OCI-LY7 (cell line): ENCODE data around the gene WDR38. TPM values are rescaled to one million over a fixed set of nuclear protein-coding genes. Genes with fewer than 3 reads are reported as not detected.

ENCODE experiments used
- BruUV-seq: library from RNA; stranded (reverse); fragments of 400-500 nt; replicated peaks from 2 replicates; lab custom pipeline; 2021; lab: Mats Ljungman, UMichigan
- CTCF ChIA-PET: fragments of 300-600 bp; sonication (Branson Sonifier 250); formaldehyde crosslinking; loops from one replicate; lab custom pipeline; 2022; ENCODE audit warnings: antibody characterized with exemption; ENCODE audit not compliant: unreplicated experiment; lab: Charles Lee
- POLR2A ChIA-PET: fragments of 300-600 bp; sonication (Branson Sonifier 250); formaldehyde crosslinking; loops from one replicate; lab custom pipeline; 2022; ENCODE audit warnings: antibody characterized with exemption; lab: Charles Lee
- DNase-seq: peaks from one replicate; pipeline ENCODE4 v3.0.0-alpha.2; 2015; ENCODE audit warnings: low spot score
- H2AFZ ChIP-seq: fragments of 200-600 bp; sonication (generic), shearing (Covaris generic); 2 replicates; pipeline ENCODE4 v1.6.1; 2014; ENCODE audit warnings: mild to moderate bottlenecking, antibody characterized with exemption, low read length, moderate library complexity
- H3K27ac ChIP-seq: fragments of 200-600 bp; sonication (generic); 2 replicates; pipeline ENCODE4 v1.5.1; 2014; ENCODE audit warnings: mixed run types, low read depth, mild to moderate bottlenecking, moderate library complexity, low read length, inconsistent platforms; ENCODE audit not compliant: poor library complexity, severe bottlenecking
- H3K36me3 ChIP-seq: fragments of 200-600 bp; sonication (generic); 2 replicates; pipeline ENCODE4 v1.6.1; 2014; ENCODE audit warnings: mild to moderate bottlenecking, antibody characterized with exemption, low read length, moderate library complexity, mixed read lengths; ENCODE audit not compliant: insufficient read depth
- H3K4me1 ChIP-seq: fragments of 200-600 bp; sonication (generic); 2 replicates; pipeline ENCODE4 v1.5.1; 2014; ENCODE audit warnings: mild to moderate bottlenecking, low read length; ENCODE audit not compliant: insufficient read depth, poor library complexity, severe bottlenecking
- H3K4me2 ChIP-seq: fragments of 200-600 bp; sonication (generic); 2 replicates; pipeline ENCODE4 v1.6.1; 2014; ENCODE audit warnings: mild to moderate bottlenecking, low read length
- H3K4me3 ChIP-seq: fragments of 200-600 bp; sonication (generic); 2 replicates; pipeline ENCODE4 v1.5.1; 2014; ENCODE audit warnings: mild to moderate bottlenecking, low read depth, low read length; ENCODE audit not compliant: poor library complexity, severe bottlenecking
- H3K79me2 ChIP-seq: fragments of 200-600 bp; sonication (generic); 2 replicates; pipeline ENCODE4 v1.6.1; 2016; ENCODE audit warnings: low read depth, mild to moderate bottlenecking, low read length, moderate library complexity, mixed read lengths; ENCODE audit not compliant: insufficient read depth
- H3K9me2 ChIP-seq: fragments of 200-600 bp; sonication (generic); 2 replicates; pipeline ENCODE4 v1.6.1; 2016; ENCODE audit warnings: mild to moderate bottlenecking, low read length, mixed read lengths; ENCODE audit not compliant: insufficient read depth
- H3K9me3 ChIP-seq: fragments of 200-600 bp; sonication (generic); 2 replicates; pipeline ENCODE4 v1.6.1; 2014; ENCODE audit warnings: mild to moderate bottlenecking, mixed run types, low read length, mixed read lengths
- H4K20me1 ChIP-seq: fragments of 200-600 bp; sonication (generic); 2 replicates; pipeline ENCODE4 v1.6.1; 2014; ENCODE audit warnings: mild to moderate bottlenecking, antibody characterized with exemption, low read length, moderate library complexity, mixed read lengths; ENCODE audit not compliant: insufficient read depth
- CTCF ChIP-seq: fragments of 200-600 bp; sonication (generic); conservative IDR thresholded peaks from 2 replicates; pipeline ENCODE4 v1.5.1; 2014; ENCODE audit warnings: mild to moderate bottlenecking, antibody characterized with exemption, low read length, moderate library complexity, mixed read lengths
- EZH2phosphoT487 ChIP-seq: fragments of 200-600 bp; sonication (generic); IDR thresholded peaks from 2 replicates; pipeline ENCODE4 v1.6.1; 2018; ENCODE audit warnings: low read depth, borderline replicate concordance, mild to moderate bottlenecking, mixed run types, antibody characterized with exemption, low read length, moderate library complexity, mixed read lengths
- intact Hi-C: fragments of 100-400 bp; cut with micrococcal nuclease; formaldehyde crosslinking; loops from one replicate; pipeline ENCODE4 v1.10.0; 2022; ENCODE audit not compliant: unreplicated experiment
- total RNA-seq, 2 experiments: library from RNA; depleted of rRNA in 1 of 2; stranded (reverse); fragments of >200 nt in 1 of 2; shearing (Covaris generic) in 1 of 2; gene quantifications; 2 replicates each; pipeline ENCODE4 v1.2.3, GENCODE V29; 2014 to 2022

Gene WDR38
- total RNA-seq, 2 experiments from 2014 or later, result not detected

GRCh38 chr9:124805186-124805585 is 48.1 kb upstream of the WDR38 start:
- Histone ChIP-seq H3K4me2 (no peak overlapping the region), H2AFZ (no peak overlapping the region), H3K4me1 (no peaks in the 10 kb centered on the region), H3K27ac (no peak overlapping the region), H3K9me2 (no peaks in the 10 kb centered on the region), H3K36me3 (no peaks in the 10 kb centered on the region), H4K20me1 (no peaks in the 10 kb centered on the region), H3K9me3 (no peaks in the 10 kb centered on the region), H3K4me3 (no peak overlapping the region), H3K79me2 (no peaks in the 10 kb centered on the region)
- no peak for TF ChIP-seq EZH2phosphoT487
- TF ChIP-seq CTCF, result no peak
- ChIA-PET POLR2A (no interaction called here), CTCF (no interaction called here)
- no TSS peak for BruUV-seq
- no peak for DNase-seq
- intact Hi-C loops, result no loop called here

- H3K36me3 ChIP-seq, result no peaks in the 10 kb centered on the region
- no peaks in the 10 kb centered on the region for H3K79me2 ChIP-seq
- intact Hi-C loops, result no loop called here
- H4K20me1 ChIP-seq, result no peaks in the 10 kb centered on the region
- ChIA-PET CTCF (no interaction called here), POLR2A (interaction anchor here (0.5 kb wide), 1 partner anchor 483 kb away, joined by 3 read pairs; no protein-coding TSS in a partner anchor)
- no peak for DNase-seq
- TF ChIP-seq CTCF (no peak), EZH2phosphoT487 (no peak)
- H2AFZ ChIP-seq, result no peak overlapping the region
- H3K4me2 ChIP-seq, result no peak overlapping the region
- H3K27ac ChIP-seq, result no peak overlapping the region
- no peaks in the 10 kb centered on the region for H3K9me3 ChIP-seq
- no peaks in the 10 kb centered on the region for H3K9me2 ChIP-seq
- no peak overlapping the region for H3K4me3 ChIP-seq
- H3K4me1 ChIP-seq, result no peaks in the 10 kb centered on the region
- BruUV-seq, result no TSS peak
Measured at GRCh38 chr9:124808246-124808956, 44.9 kb upstream of the WDR38 start.

GRCh38 chr9:124809211-124809610 is 44.0 kb upstream of the WDR38 start:
- POLR2A ChIA-PET, result interaction anchor here (0.5 kb wide), 2 partner anchors 13 to 482 kb away, joined by 3 read pairs; no protein-coding TSS in a partner anchor
- CTCF ChIA-PET, result no interaction called here

More at GRCh38 chr9:124809211-124809610, 44.0 kb upstream of the WDR38 start:
- intact Hi-C loops, result no loop called here
- Histone ChIP-seq H3K4me3 (no peak overlapping the region), H3K9me3 (no peaks in the 10 kb centered on the region), H3K9me2 (no peaks in the 10 kb centered on the region), H3K4me1 (no peaks in the 10 kb centered on the region), H2AFZ (no peak overlapping the region), H4K20me1 (no peaks in the 10 kb centered on the region), H3K27ac (no peak overlapping the region), H3K4me2 (no peak overlapping the region), H3K36me3 (no peaks in the 10 kb centered on the region), H3K79me2 (no peaks in the 10 kb centered on the region)
- no peak for DNase-seq
- no TSS peak for BruUV-seq
- no peak for TF ChIP-seq CTCF
- TF ChIP-seq EZH2phosphoT487, result no peak
